ENCODE measurements around the gene TMEM150B. TPM values are rescaled to one million over a fixed set of nuclear protein-coding genes. Genes with fewer than 3 reads are reported as not detected.
A peak's percentile ranks its signal among the peaks of the same experiment; 100 is the strongest.

The TMEM150B gene
- total RNA-seq, 2 experiments from 2014 or later = 0.26 TPM; not detected in 1

DNA sequence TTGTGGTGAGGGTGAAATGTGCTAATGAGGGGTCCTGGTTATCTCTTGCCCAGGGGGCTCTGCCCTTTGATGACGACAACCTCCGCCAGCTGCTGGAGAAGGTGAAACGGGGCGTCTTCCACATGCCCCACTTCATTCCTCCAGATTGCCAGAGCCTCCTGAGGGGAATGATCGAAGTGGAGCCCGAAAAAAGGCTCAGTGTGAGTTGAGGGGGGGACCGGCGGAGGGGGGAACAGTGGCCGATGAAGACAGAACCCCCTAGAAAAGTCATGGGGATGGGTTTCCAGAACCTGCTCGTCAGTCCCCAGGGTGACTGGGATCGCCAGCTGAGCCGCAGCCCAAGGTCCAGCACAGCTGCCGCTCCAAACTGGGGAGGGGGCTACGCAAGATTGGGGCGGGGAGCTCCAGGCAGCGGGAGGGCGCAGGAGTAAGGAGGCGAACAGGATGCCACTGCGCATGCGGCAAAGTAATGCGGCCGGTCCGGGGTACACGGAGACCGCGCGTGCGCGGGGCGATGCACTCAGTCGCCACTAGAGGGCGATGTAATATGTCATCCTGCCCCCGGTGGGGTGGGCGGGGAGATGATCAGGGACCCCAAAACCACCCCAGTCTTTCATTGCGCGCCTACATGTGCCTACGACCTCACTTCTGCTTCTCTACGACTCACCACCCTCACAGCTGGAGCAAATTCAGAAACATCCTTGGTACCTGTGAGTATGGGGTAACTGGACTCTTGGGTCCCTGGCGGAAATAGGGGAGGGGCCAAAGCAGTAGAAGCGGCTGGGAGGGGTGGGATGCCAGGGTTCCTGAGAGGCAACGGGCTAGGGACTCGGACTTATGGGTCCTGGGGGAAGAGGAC, 23.5 kb downstream of the TMEM150B start:
- H3K4me3 Mint-ChIP-seq = peak overlapping the region; percentile 80
- peaks cover 3% of the 10 kb centered on the region for H3K27me3 Mint-ChIP-seq (ENCODE audit: low read depth)
- H3K36me3 Mint-ChIP-seq (ENCODE audit: low read depth) = peaks cover 12% of the 10 kb centered on the region
- H3K4me1 Mint-ChIP-seq (ENCODE audit: low read depth) = peaks cover 18% of the 10 kb centered on the region
- CTCF ChIA-PET = interaction anchor here (0.6 to 3.8 kb wide), 30 partner anchors 10 to 324 kb away, joined by 3 to 67 read pairs (median 4); partner anchors contain the start of genes BRSK1, HSPBP1, KMT5C and TMEM238
- ATAC-seq = peak; percentile 94
- no peaks in the 10 kb centered on the region for H3K9me3 Mint-ChIP-seq (ENCODE audit: insufficient read depth)
- peak; percentile 97 for DNase-seq
- H3K27ac Mint-ChIP-seq = peak overlapping the region; percentile 89
- POLR2A ChIA-PET = interaction anchor here (0.7 to 2.6 kb wide), 10 partner anchors 13 to 83 kb away, joined by 3 to 12 read pairs (median 4); partner anchors contain the start of genes HSPBP1, KMT5C, PPP6R1 and TMEM238

GRCh38 chr19:55300886-55301458, 24.2 kb downstream of the TMEM150B start:
- peaks cover 3% of the 10 kb centered on the region for H3K27me3 Mint-ChIP-seq (ENCODE audit: low read depth)
- ATAC-seq (no peak), DNase-seq (no peak)
- H3K27ac Mint-ChIP-seq = peak overlapping the region; percentile 89
- peaks cover 12% of the 10 kb centered on the region for H3K36me3 Mint-ChIP-seq (ENCODE audit: low read depth)
- H3K4me1 Mint-ChIP-seq (ENCODE audit: low read depth) = peaks cover 15% of the 10 kb centered on the region
- ChIA-PET POLR2A (interaction anchor here (0.7 to 2.6 kb wide), 6 partner anchors 12 to 83 kb away, joined by 3 to 12 read pairs (median 4); partner anchors contain the start of genes HSPBP1, KMT5C, PPP6R1 and TMEM238), CTCF (interaction anchor here (0.6 to 3.8 kb wide), 30 partner anchors 9 to 325 kb away, joined by 3 to 67 read pairs (median 4); partner anchors contain the start of genes BRSK1, HSPBP1, KMT5C and TMEM238)
- no peaks in the 10 kb centered on the region for H3K9me3 Mint-ChIP-seq (ENCODE audit: insufficient read depth)
- H3K4me3 Mint-ChIP-seq = peak overlapping the region; percentile 80

DNA sequence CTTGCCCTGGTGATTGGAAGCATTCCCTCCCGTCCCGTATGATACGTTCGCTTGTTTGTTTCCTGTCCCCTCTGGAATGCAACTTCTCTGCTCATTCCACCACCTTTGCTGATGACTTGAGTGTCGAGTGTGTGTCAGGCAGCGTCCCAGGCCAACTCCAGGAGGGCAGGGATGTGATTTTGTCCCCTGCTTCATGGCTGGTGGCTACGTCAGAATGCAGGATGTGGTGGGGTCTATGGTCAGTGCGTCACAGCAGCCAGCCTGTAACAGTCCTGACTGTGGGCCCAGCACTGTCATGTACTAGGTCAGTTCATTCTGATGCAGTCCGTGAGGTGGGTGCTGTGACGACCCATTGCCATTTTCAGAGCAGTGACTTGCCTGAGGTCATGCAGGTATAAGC, 25.1 kb downstream of the TMEM150B start:
- H3K36me3 Mint-ChIP-seq (ENCODE audit: low read depth) = peaks cover 6% of the 10 kb centered on the region
- H3K9me3 Mint-ChIP-seq (ENCODE audit: insufficient read depth) = no peaks in the 10 kb centered on the region
- DNase-seq = no peak
- no peak overlapping the region for H3K27ac Mint-ChIP-seq
- H3K4me1 Mint-ChIP-seq (ENCODE audit: low read depth) = peaks cover 10% of the 10 kb centered on the region
- no peak for ATAC-seq
- no peak overlapping the region for H3K4me3 Mint-ChIP-seq
- POLR2A ChIA-PET = no interaction called here
- peaks cover 3% of the 10 kb centered on the region for H3K27me3 Mint-ChIP-seq (ENCODE audit: low read depth)
- CTCF ChIA-PET = interaction anchor here (3.8 kb wide), 1 partner anchor 8 kb away, joined by 67 read pairs; no protein-coding TSS in a partner anchor

- no peak for ATAC-seq
- CTCF ChIA-PET = no interaction called here
Measured at GRCh38 chr19:55297267-55297666, 27.9 kb downstream of the TMEM150B start.

GRCh38 chr19:55289117-55289796, 35.9 kb downstream of the TMEM150B start:
- Mint-ChIP-seq H3K36me3 (ENCODE audit: low read depth) (no peaks in the 10 kb centered on the region), H3K4me1 (ENCODE audit: low read depth) (peaks cover 13% of the 10 kb centered on the region), H3K27me3 (ENCODE audit: low read depth) (no peaks in the 10 kb centered on the region), H3K27ac (no peak overlapping the region), H3K4me3 (no peak overlapping the region), H3K9me3 (ENCODE audit: insufficient read depth) (no peaks in the 10 kb centered on the region)
- ChIA-PET POLR2A (interaction anchor here (1.1 to 1.7 kb wide), 2 partner anchors 12 to 30 kb away, joined by 3 read pairs; partner anchors contain the start of gene PPP6R1), CTCF (interaction anchor here (1.0 to 1.8 kb wide), 3 partner anchors 12 to 95 kb away, joined by 3 to 5 read pairs (median 5); partner anchors contain the start of gene TMEM238)
- ATAC-seq (no peak), DNase-seq (no peak)

More at GRCh38 chr19:55297267-55297666, 27.9 kb downstream of the TMEM150B start:
- Mint-ChIP-seq H3K27me3 (ENCODE audit: low read depth) (peaks cover 3% of the 10 kb centered on the region), H3K4me3 (no peak overlapping the region), H3K27ac (no peak overlapping the region), H3K9me3 (ENCODE audit: insufficient read depth) (no peaks in the 10 kb centered on the region), H3K4me1 (ENCODE audit: low read depth) (peaks cover 10% of the 10 kb centered on the region), H3K36me3 (ENCODE audit: low read depth) (no peaks in the 10 kb centered on the region)
- POLR2A ChIA-PET = no interaction called here
- DNase-seq = no peak

DNA sequence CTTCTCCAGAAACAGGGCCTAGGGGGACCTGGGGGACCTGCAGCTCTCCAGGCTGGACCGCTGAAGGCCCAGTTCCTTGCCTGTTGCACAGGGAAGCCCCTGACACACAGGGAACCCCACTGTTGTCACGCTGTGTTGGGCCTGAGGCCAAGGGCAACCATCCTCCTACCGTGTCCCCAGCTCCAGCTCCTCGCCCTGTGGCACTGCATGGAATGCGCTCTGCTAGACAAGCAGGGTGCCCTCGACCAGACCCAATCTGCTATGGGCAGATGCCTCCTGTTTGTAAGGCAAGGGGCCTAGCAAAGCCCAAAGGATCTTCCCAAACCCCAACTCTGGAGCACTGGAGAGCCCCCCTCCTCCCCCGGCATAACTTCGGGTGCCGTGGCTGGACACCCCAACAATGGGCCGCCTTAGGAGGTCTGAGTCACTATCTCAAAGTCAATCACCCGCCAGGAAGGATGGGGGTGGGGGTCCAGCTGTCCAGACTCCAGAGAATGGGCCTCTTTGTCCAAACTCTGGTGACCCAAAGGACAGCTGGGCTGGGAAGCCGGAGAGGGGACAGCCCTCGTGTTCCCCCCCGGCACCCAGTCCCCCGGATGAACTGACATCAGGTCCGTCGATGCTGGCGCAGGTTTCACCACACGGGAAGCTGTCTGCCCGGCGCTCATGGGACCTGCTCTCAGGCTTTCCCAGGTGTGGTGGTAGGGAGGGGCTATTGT, 37.6 kb downstream of the TMEM150B start:
- H3K4me3 Mint-ChIP-seq = no peak overlapping the region
- H3K9me3 Mint-ChIP-seq (ENCODE audit: insufficient read depth) = no peaks in the 10 kb centered on the region
- peaks cover 17% of the 10 kb centered on the region for H3K4me1 Mint-ChIP-seq (ENCODE audit: low read depth)
- H3K27ac Mint-ChIP-seq = no peak overlapping the region
- ATAC-seq (no peak), DNase-seq (no peak)
- ChIA-PET CTCF (interaction anchor here (0.7 to 1.8 kb wide), 2 partner anchors 14 kb away, joined by 3 to 5 read pairs; no protein-coding TSS in a partner anchor), POLR2A (interaction anchor here (1.0 to 1.7 kb wide), 2 partner anchors 14 to 49 kb away, joined by 3 read pairs; no protein-coding TSS in a partner anchor)
- H3K36me3 Mint-ChIP-seq (ENCODE audit: low read depth) = no peaks in the 10 kb centered on the region
- H3K27me3 Mint-ChIP-seq (ENCODE audit: low read depth) = peaks cover 6% of the 10 kb centered on the region

GRCh38 chr19:55285229-55285890, 39.8 kb downstream of the TMEM150B start:
- Mint-ChIP-seq H3K4me3 (no peak overlapping the region), H3K27ac (no peak overlapping the region), H3K27me3 (ENCODE audit: low read depth) (peaks cover 9% of the 10 kb centered on the region), H3K9me3 (ENCODE audit: insufficient read depth) (no peaks in the 10 kb centered on the region), H3K36me3 (ENCODE audit: low read depth) (no peaks in the 10 kb centered on the region), H3K4me1 (ENCODE audit: low read depth) (peaks cover 21% of the 10 kb centered on the region)
- DNase-seq (no peak), ATAC-seq (no peak)
- POLR2A ChIA-PET = no interaction called here
- CTCF ChIA-PET = no interaction called here

DNA sequence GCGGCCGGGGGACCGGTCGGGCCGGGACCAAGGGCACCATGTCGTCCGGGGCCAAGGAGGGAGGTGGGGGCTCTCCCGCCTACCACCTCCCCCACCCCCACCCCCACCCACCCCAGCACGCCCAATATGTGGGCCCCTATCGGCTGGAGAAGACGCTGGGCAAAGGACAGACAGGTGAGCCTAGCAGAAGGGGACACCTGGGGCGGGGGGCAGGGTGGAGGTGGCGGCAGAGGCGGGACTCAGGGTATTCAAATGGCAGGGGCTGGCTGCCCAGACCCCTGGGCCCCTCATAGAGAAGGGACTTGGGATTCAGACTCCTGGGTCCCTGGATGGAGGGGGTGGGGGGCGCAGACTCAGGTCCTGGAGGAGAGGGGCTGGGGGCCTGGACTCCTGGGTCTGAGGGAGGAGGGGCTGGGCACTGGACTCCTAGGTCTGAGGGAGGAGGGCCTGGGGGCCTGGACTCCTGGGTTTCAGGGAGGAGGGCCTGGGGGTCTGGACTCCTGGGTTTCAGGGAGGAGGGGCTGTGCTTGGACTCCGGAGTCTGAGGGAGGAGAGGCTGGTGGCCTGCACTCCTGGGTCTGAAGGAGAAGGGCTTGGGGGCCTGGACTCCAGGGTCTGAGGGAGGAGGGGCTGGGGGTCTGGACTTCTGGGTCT, 40.6 kb downstream of the TMEM150B start:
- Mint-ChIP-seq H3K27me3 (ENCODE audit: low read depth) (peaks cover 9% of the 10 kb centered on the region), H3K4me3 (no peak overlapping the region), H3K9me3 (ENCODE audit: insufficient read depth) (no peaks in the 10 kb centered on the region), H3K4me1 (ENCODE audit: low read depth) (peaks cover 29% of the 10 kb centered on the region), H3K27ac (no peak overlapping the region), H3K36me3 (ENCODE audit: low read depth) (peaks cover 3% of the 10 kb centered on the region)
- CTCF ChIA-PET = interaction anchor here (4.8 kb wide), 1 partner anchor 18 kb away, joined by 34 read pairs; no protein-coding TSS in a partner anchor
- DNase-seq = no peak
- POLR2A ChIA-PET = no interaction called here
- ATAC-seq = no peak

DNA sequence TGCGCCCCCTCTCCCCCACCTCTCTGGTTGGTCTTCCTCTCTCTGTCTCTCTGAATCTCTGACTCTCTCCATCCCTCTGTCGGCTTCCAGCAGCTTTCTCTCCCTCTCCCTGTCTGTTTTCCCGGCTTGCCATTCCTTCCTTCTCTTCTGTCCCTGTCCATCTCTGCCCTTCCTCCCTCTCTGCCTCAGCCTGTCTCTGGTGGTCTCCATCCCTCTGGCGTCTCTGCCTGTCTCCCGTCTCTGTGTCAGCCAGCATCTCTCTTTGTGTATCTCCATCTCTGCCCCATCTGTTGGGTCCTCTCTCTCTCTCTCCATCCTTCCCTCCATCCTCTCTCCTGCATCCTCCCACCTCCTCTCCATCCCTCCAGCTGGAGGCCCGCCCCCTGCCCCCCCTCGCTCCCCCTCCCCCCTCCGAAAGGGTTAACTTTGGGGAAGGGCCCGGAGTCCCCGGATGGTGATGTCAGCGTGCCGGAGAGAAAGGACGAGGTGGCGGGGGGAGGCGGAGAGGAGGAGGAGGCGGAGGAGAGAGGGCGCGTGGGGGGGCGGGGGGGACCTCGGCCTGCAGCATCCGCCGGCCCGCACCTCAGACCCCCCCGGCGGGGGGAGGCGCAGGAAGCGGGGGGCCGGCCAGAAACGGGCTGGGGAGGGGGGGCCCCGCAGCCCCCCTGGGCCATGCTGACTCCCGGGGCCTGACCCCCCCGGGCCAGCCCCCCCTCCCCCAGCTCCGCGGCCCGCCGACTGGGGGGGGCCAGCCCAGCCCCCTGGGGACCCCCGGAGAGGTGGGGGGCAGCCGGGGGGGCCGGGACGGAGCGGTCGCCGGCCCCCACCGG, 41.4 kb downstream of the TMEM150B start, which contains the start of gene BRSK1:
Gene BRSK1 (plus strand): TSS at position 450 of the 830 bp plus-strand sequence. CDS start 446 bp downstream, outside the sequence.
- Mint-ChIP-seq H3K27ac (peak within 1 kb of the TSS; percentile 62), H3K27me3 (ENCODE audit: low read depth) (peaks cover 9% of the 10 kb centered on the region), H3K4me3 (no peak within 1 kb of the TSS), H3K4me1 (ENCODE audit: low read depth) (peaks cover 33% of the 10 kb centered on the region), H3K36me3 (ENCODE audit: low read depth) (peaks cover 3% of the 10 kb centered on the region), H3K9me3 (ENCODE audit: insufficient read depth) (no peaks in the 10 kb centered on the region)
- DNase-seq (peak; percentile 66), ATAC-seq (no peak)
- ChIA-PET CTCF (interaction anchor here (1.7 to 4.8 kb wide), 2 partner anchors 8 to 18 kb away, joined by 7 to 34 read pairs; no protein-coding TSS in a partner anchor), POLR2A (interaction anchor here (1.2 kb wide), 2 partner anchors 14 to 25 kb away, joined by 3 to 5 read pairs; partner anchors contain the start of gene PPP6R1)
